Ovary (tissue), 9 donors: ENCODE measurements around the gene MSANTD2. TPM values are rescaled to one million over a fixed set of nuclear protein-coding genes. Genes with fewer than 3 reads are reported as not detected.

Experiments used
- DNase-seq, 5 donors: peaks; one replicate each; pipeline ENCODE4 v3.0.0-alpha.2; 2019 to 2020
- H3K27ac ChIP-seq, 2 donors: fragments of 200-600 bp; one replicate each; pipeline versions ENCODE4 v1.5.1 to v1.8.0; 2019 to 2022
- H3K27me3 ChIP-seq: fragments of 200-600 bp; one replicate; pipeline ENCODE4 v1.8.0; 2022
- H3K36me3 ChIP-seq: fragments of 200-600 bp; sonication (generic); one replicate; pipeline ENCODE4 v1.5.1; 2019
- H3K4me1 ChIP-seq: one replicate; pipeline ENCODE4 v1.8.1; 2013; ENCODE audit warnings: mild to moderate bottlenecking, moderate library complexity; ENCODE audit not compliant: insufficient read depth
- H3K4me3 ChIP-seq: fragments of 200-600 bp; sonication (generic); one replicate; pipeline ENCODE4 v1.5.1; 2017
- H3K9me3 ChIP-seq, 2 donors: fragments of 200-600 bp in 1 of 2; sonication (generic) in 1 of 2; one replicate each; pipeline versions ENCODE4 v1.5.1 to v1.8.1; 2013 to 2019; ENCODE audit warnings: mild to moderate bottlenecking in 1 of 2, moderate library complexity in 1 of 2
- CTCF ChIP-seq, 3 donors: fragments of 450-650 bp in 2 of 3; fragments of 200-600 bp in 1 of 3; IDR thresholded peaks; one replicate each; pipeline versions ENCODE4 v1.5.1 to v1.8.0; 2016 to 2022; ENCODE audit warnings: antibody characterized with exemption in 3 of 3, mild to moderate bottlenecking in 1 of 3
- EP300 ChIP-seq: sonication (generic); formaldehyde crosslinking; IDR thresholded peaks from one replicate; pipeline ENCODE4 v1.6.1; 2017; ENCODE audit warnings: antibody characterized with exemption
- POLR2A ChIP-seq: fragments of 450-650 bp; IDR thresholded peaks from one replicate; pipeline ENCODE4 v1.6.1; 2017; ENCODE audit warnings: antibody characterized with exemption, mild to moderate bottlenecking, moderate library complexity
- WGBS, 3 donors: extraction: QIAGEN DNeasy Blood & Tissue Kit in 1 of 3; methylation state at CpG; one replicate each; pipeline versions ENCODE4 v1.1.5 to v1.1.7; 2013 to 2017; 5-methylcytosine and 5-hydroxymethylcytosine counted together
- intact Hi-C, 4 donors: fragments of 100-400 bp; cut with DNase I; formaldehyde crosslinking; loops; one replicate each; pipeline versions ENCODE4 v1.11.0 to v1.15.1; 2022 to 2023
- polyA plus RNA-seq, 2 donors: library from polyadenylated mRNA; stranded (reverse); fragments of 200-250 nt in 1 of 2; fragments of 350-450 nt in 1 of 2; fragmentation: Illumina TruSeq in 1 of 2; extraction: RNeasy Lipid Tissue Mini Kit (QIAGEN cat#74804) in 1 of 2; gene quantifications; one replicate each; pipeline ENCODE4 v1.2.3, GENCODE V29; 2013 to 2014
- total RNA-seq, 7 donors: library from RNA; depleted of rRNA in 2 of 7; stranded (reverse); fragments of >200 nt in 2 of 7; fragmentation: NEBNext Ultra II Directional in 3 of 7; extraction: Animal tissue kit (Norgen Biotek cat#: 25700) in 3 of 7; gene quantifications; one replicate each; pipeline versions ENCODE4 v1.1.0 to v1.2.4, GENCODE V29; 2016 to 2023
- donor health status: DM: no; HTN: no; CAD: no; lungs with moderate emphysema.
- donor health status: DM: no; HTN: no; CAD: no.
- donor health status: Bipolar disorder and iron deficiency.
- donor health status: DM: yes; HTN: yes; CAD: no.
- donor health status: DM: no; HTN: no; CAD: no.
- donor health status: DM: yes; HTN: yes; CAD: no.

Gene MSANTD2
- total and polyA plus RNA-seq, 9 donors = 9.9 to 19.4 (median 16.7) TPM

GRCh38 chr11:124729571-124729970, 70.6 kb downstream of the MSANTD2 start:
- Histone ChIP-seq H3K36me3 (no peaks in the 10 kb centered on the region), H3K9me3 (no peaks in the 10 kb centered on the region), H3K27me3 (no peaks in the 10 kb centered on the region), H3K4me1 (no peaks in the 10 kb centered on the region), H3K27ac (no peak overlapping the region), H3K4me3 (no peak overlapping the region)
- no peak for TF ChIP-seq EP300
- no peak for TF ChIP-seq POLR2A
- no peak for TF ChIP-seq CTCF (IDR thresholded peaks at IDR 0.05)
- 84 to 94% (median 87%) methylated on average over 4 of the region's 4 CpGs for WGBS, 3 donors
- intact Hi-C loops = no loop called here
- DNase-seq = no peak

GRCh38 chr11:124728134-124728533, 72.1 kb downstream of the MSANTD2 start:
- Histone ChIP-seq H3K4me1 (no peaks in the 10 kb centered on the region), H3K4me3 (no peak overlapping the region), H3K27ac (no peak overlapping the region), H3K36me3 (no peaks in the 10 kb centered on the region), H3K27me3 (no peaks in the 10 kb centered on the region), H3K9me3 (no peaks in the 10 kb centered on the region)
- 74 to 85% (median 83%) methylated on average over 2 of the region's 2 CpGs for WGBS, 3 donors
- intact Hi-C loops = no loop called here
- TF ChIP-seq CTCF (IDR thresholded peaks at IDR 0.05) (no peak), POLR2A (no peak), EP300 (no peak)
- DNase-seq = no peak

- no peak for DNase-seq
- no peaks in the 10 kb centered on the region for H3K27me3 ChIP-seq
- 76 to 86% (median 78%) methylated on average over 4 of the region's 4 CpGs for WGBS, 3 donors
- H3K9me3 ChIP-seq = no peaks in the 10 kb centered on the region
- TF ChIP-seq EP300 (no peak), POLR2A (no peak), CTCF (IDR thresholded peaks at IDR 0.05) (no peak)
- H3K27ac ChIP-seq = no peak overlapping the region
- no peak overlapping the region for H3K4me3 ChIP-seq
- intact Hi-C loops = no loop called here
- H3K4me1 ChIP-seq = no peaks in the 10 kb centered on the region
- H3K36me3 ChIP-seq = no peaks in the 10 kb centered on the region
Measured at GRCh38 chr11:124727474-124727873, 72.7 kb downstream of the MSANTD2 start.

- H3K36me3 ChIP-seq = no peaks in the 10 kb centered on the region
- no peak for DNase-seq
- no peaks in the 10 kb centered on the region for H3K9me3 ChIP-seq
- H3K4me1 ChIP-seq = no peaks in the 10 kb centered on the region
- H3K4me3 ChIP-seq = no peak overlapping the region
- WGBS, 3 donors = 3 to 4% (median 3%) methylated on average over 6 of the region's 6 CpGs
- no peaks in the 10 kb centered on the region for H3K27me3 ChIP-seq
- no peak for TF ChIP-seq CTCF (IDR thresholded peaks at IDR 0.05)
- no peak for TF ChIP-seq POLR2A
- TF ChIP-seq EP300 = no peak
- intact Hi-C loops = no loop called here
- no peak overlapping the region for H3K27ac ChIP-seq
Measured at GRCh38 chr11:124725719-124726105, 74.5 kb downstream of the MSANTD2 start.
